ENCODE results near the gene POLD1.
"Not testable (repeated sequence)": the region's sequence is repeated elsewhere in the genome, so short reads cannot be mapped to it uniquely, and the experiment has no call there.

Gene POLD1

GRCh38 chr19:50341091-50341564 is 43.0 kb upstream of the POLD1 start:
- WGBS, result 82% methylated on average over 3 of the region's 3 CpGs
- DNase-seq, result no peak
- no peak overlapping the region for H3K27ac ChIP-seq (ENCODE audit: low read length, poor library complexity, severe bottlenecking)
- no peak overlapping the region for H2BK12ac ChIP-seq (ENCODE audit: low read length in 2 of 2)
- H3K4me2 ChIP-seq (ENCODE audit: low read length, poor library complexity, severe bottlenecking), result no peak overlapping the region
- no peak overlapping the region for H3K18ac ChIP-seq (ENCODE audit: low read depth in 1 of 2, low read length in 2 of 2)
- H3K36me3 ChIP-seq (ENCODE audit: control insufficient read depth in 1 of 2, insufficient read depth in 2 of 2, low read depth in 1 of 2, low read length in 2 of 2), result no peaks in the 10 kb centered on the region
- H2AK5ac ChIP-seq (ENCODE audit: low read length, severe bottlenecking), result no peak overlapping the region
- no peak overlapping the region for H4K91ac ChIP-seq (ENCODE audit: low read length)
- H3K4ac ChIP-seq (ENCODE audit: low read depth in 1 of 2, low read length in 2 of 2), result no peak overlapping the region
- no peak overlapping the region for H3K9ac ChIP-seq (ENCODE audit: low read length)
- peaks cover 19% of the 10 kb centered on the region for H3K9me3 ChIP-seq (ENCODE audit: control insufficient read depth, low read length)
- H2BK15ac ChIP-seq (ENCODE audit: low read depth, poor library complexity, severe bottlenecking), result no peak overlapping the region
- H4K8ac ChIP-seq (ENCODE audit: low read length), result no peak overlapping the region
- H3K79me1 ChIP-seq (replicated peaks; ENCODE audit: low read length, poor library complexity, severe bottlenecking), result no peaks in the 10 kb centered on the region
- no peak overlapping the region for H3K14ac ChIP-seq (ENCODE audit: low read length in 2 of 2)
- no peak overlapping the region for H2BK120ac ChIP-seq (ENCODE audit: low read depth, low read length)
- H3K4me3 ChIP-seq (ENCODE audit: insufficient read depth in 1 of 2, low read depth in 1 of 2, low read length in 2 of 2), result no peak overlapping the region
- H3K27me3 ChIP-seq (ENCODE audit: control insufficient read depth in 1 of 2, insufficient read depth in 1 of 2, low read length in 2 of 2), result peaks cover 0 to 3% of the 10 kb centered on the region in 2 experiments
- H2AFZ ChIP-seq (ENCODE audit: low read depth, low read length), result no peak overlapping the region
- no peak overlapping the region for H3K23ac ChIP-seq (ENCODE audit: low read length in 2 of 2)
- H3K4me1 ChIP-seq (ENCODE audit: control insufficient read depth, insufficient read depth, low read depth, low read length), result no peaks in the 10 kb centered on the region
- no peak overlapping the region for H2BK5ac ChIP-seq (ENCODE audit: low read depth, low read length, poor library complexity, severe bottlenecking)

DNA sequence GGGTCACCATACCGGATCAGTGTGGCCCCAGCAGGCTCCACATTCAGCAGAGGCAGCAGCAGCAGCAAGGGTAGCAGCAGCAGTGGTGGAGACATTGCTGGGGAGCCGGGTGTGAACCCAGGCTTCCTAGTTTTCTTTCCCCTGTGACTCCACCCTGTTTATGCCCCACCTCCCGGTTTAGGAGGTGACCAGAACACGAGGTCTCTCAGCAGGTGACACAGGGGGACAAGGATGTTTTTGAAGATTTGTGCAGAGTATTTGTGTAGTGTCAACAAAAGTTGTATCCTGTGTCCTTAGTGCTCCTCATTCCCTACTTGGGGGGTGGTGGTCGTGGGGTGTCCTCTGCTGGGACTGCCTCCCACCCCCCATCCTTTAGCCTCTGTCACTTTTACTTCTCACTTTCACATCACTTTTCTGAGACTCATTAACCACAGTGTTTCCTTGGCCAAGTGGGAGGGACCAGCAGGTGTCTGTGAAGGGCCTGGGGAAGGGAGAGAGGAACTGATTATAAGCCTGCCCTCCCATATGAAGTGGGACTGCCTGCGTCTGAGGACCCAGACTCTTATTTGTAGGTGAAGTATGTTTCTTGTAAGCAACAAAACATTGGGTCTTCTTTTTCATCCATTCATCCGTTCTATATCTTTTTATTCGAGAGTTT is 39.4 kb upstream of the POLD1 start:
- no peak overlapping the region for H2AFZ ChIP-seq (ENCODE audit: low read depth, low read length)
- H3K4ac ChIP-seq (ENCODE audit: low read depth in 1 of 2, low read length in 2 of 2), result no peak overlapping the region
- H3K27ac ChIP-seq (ENCODE audit: low read length, poor library complexity, severe bottlenecking), result no peak overlapping the region
- no peaks in the 10 kb centered on the region for H3K79me1 ChIP-seq (replicated peaks; ENCODE audit: low read length, poor library complexity, severe bottlenecking)
- no peak overlapping the region for H3K9ac ChIP-seq (ENCODE audit: low read length)
- no peak overlapping the region for H3K14ac ChIP-seq (ENCODE audit: low read length in 2 of 2)
- H4K91ac ChIP-seq (ENCODE audit: low read length), result no peak overlapping the region
- H2BK120ac ChIP-seq (ENCODE audit: low read depth, low read length), result no peak overlapping the region
- no peak overlapping the region for H3K4me2 ChIP-seq (ENCODE audit: low read length, poor library complexity, severe bottlenecking)
- no peak overlapping the region for H2BK12ac ChIP-seq (ENCODE audit: low read length in 2 of 2)
- H2AK5ac ChIP-seq (ENCODE audit: low read length, severe bottlenecking), result no peak overlapping the region
- H2BK15ac ChIP-seq (ENCODE audit: low read depth, poor library complexity, severe bottlenecking), result no peak overlapping the region
- H2BK5ac ChIP-seq (ENCODE audit: low read depth, low read length, poor library complexity, severe bottlenecking), result no peak overlapping the region
- H3K36me3 ChIP-seq (ENCODE audit: control insufficient read depth in 1 of 2, insufficient read depth in 2 of 2, low read depth in 1 of 2, low read length in 2 of 2), result no peaks in the 10 kb centered on the region
- peak overlapping the region in 1 of 2 experiments; percentile 24 for H3K4me3 ChIP-seq (ENCODE audit: insufficient read depth in 1 of 2, low read depth in 1 of 2, low read length in 2 of 2)
- H3K27me3 ChIP-seq (ENCODE audit: control insufficient read depth in 1 of 2, insufficient read depth in 1 of 2, low read length in 2 of 2), result peaks cover 0 to 5% of the 10 kb centered on the region in 2 experiments
- no peak overlapping the region for H4K8ac ChIP-seq (ENCODE audit: low read length)
- H3K18ac ChIP-seq (ENCODE audit: low read depth in 1 of 2, low read length in 2 of 2), result no peak overlapping the region
- DNase-seq, result no peak
- WGBS, result 68% methylated on average over 3 of the region's 8 CpGs
- no peak overlapping the region for H3K23ac ChIP-seq (ENCODE audit: low read length in 2 of 2)
- peaks cover 17% of the 10 kb centered on the region for H3K9me3 ChIP-seq (ENCODE audit: control insufficient read depth, low read length)
- H3K4me1 ChIP-seq (ENCODE audit: control insufficient read depth, insufficient read depth, low read depth, low read length), result no peaks in the 10 kb centered on the region

GRCh38 chr19:50347089-50347581 is 37.0 kb upstream of the POLD1 start:
- H2BK5ac ChIP-seq (ENCODE audit: low read depth, low read length, poor library complexity, severe bottlenecking); H2AFZ ChIP-seq (ENCODE audit: low read depth, low read length); H2BK12ac ChIP-seq (ENCODE audit: low read length in 2 of 2); H3K14ac ChIP-seq (ENCODE audit: low read length in 2 of 2); H3K79me1 ChIP-seq (replicated peaks; ENCODE audit: low read length, poor library complexity, severe bottlenecking); H3K4me2 ChIP-seq (ENCODE audit: low read length, poor library complexity, severe bottlenecking); H3K4ac ChIP-seq (ENCODE audit: low read depth in 1 of 2, low read length in 2 of 2); H3K9ac ChIP-seq (ENCODE audit: low read length); H3K36me3 ChIP-seq (ENCODE audit: control insufficient read depth in 1 of 2, insufficient read depth in 2 of 2, low read depth in 1 of 2, low read length in 2 of 2); H3K18ac ChIP-seq (ENCODE audit: low read depth in 1 of 2, low read length in 2 of 2); H2AK5ac ChIP-seq (ENCODE audit: low read length, severe bottlenecking); H3K27ac ChIP-seq (ENCODE audit: low read length, poor library complexity, severe bottlenecking); H4K91ac ChIP-seq (ENCODE audit: low read length); H3K4me1 ChIP-seq (ENCODE audit: control insufficient read depth, insufficient read depth, low read depth, low read length); H3K23ac ChIP-seq (ENCODE audit: low read length in 2 of 2); H3K4me3 ChIP-seq (ENCODE audit: insufficient read depth in 1 of 2, low read depth in 1 of 2, low read length in 2 of 2); H2BK15ac ChIP-seq (ENCODE audit: low read depth, poor library complexity, severe bottlenecking); H4K8ac ChIP-seq (ENCODE audit: low read length); DNase-seq; H2BK120ac ChIP-seq (ENCODE audit: low read depth, low read length): not testable (repeated sequence)
- Histone ChIP-seq H3K27me3 (ENCODE audit: control insufficient read depth in 1 of 2, insufficient read depth in 1 of 2, low read length in 2 of 2) (peaks cover 7 to 16% of the 10 kb centered on the region in 2 experiments), H3K9me3 (ENCODE audit: control insufficient read depth, low read length) (peaks cover 17% of the 10 kb centered on the region)
- 84% methylated on average over 7 of the region's 8 CpGs for WGBS

- Histone ChIP-seq H3K9ac (ENCODE audit: low read length) (no peak overlapping the region), H2BK15ac (ENCODE audit: low read depth, poor library complexity, severe bottlenecking) (no peak overlapping the region), H3K4me2 (ENCODE audit: low read length, poor library complexity, severe bottlenecking) (no peak overlapping the region), H2BK5ac (ENCODE audit: low read depth, low read length, poor library complexity, severe bottlenecking) (no peak overlapping the region), H3K27ac (ENCODE audit: low read length, poor library complexity, severe bottlenecking) (no peak overlapping the region), H3K4me3 (ENCODE audit: insufficient read depth in 1 of 2, low read depth in 1 of 2, low read length in 2 of 2) (no peak overlapping the region), H3K79me1 (replicated peaks; ENCODE audit: low read length, poor library complexity, severe bottlenecking) (no peaks in the 10 kb centered on the region), H3K18ac (ENCODE audit: low read depth in 1 of 2, low read length in 2 of 2) (no peak overlapping the region), H2AFZ (ENCODE audit: low read depth, low read length) (no peak overlapping the region), H3K4ac (ENCODE audit: low read depth in 1 of 2, low read length in 2 of 2) (no peak overlapping the region), H4K8ac (ENCODE audit: low read length) (no peak overlapping the region), H3K27me3 (ENCODE audit: control insufficient read depth in 1 of 2, insufficient read depth in 1 of 2, low read length in 2 of 2) (peaks cover 8 to 24% of the 10 kb centered on the region in 2 experiments), H3K36me3 (ENCODE audit: control insufficient read depth in 1 of 2, insufficient read depth in 2 of 2, low read depth in 1 of 2, low read length in 2 of 2) (no peaks in the 10 kb centered on the region), H3K4me1 (ENCODE audit: control insufficient read depth, insufficient read depth, low read depth, low read length) (no peaks in the 10 kb centered on the region), H3K14ac (ENCODE audit: low read length in 2 of 2) (no peak overlapping the region), H4K91ac (ENCODE audit: low read length) (no peak overlapping the region), H3K9me3 (ENCODE audit: control insufficient read depth, low read length) (peaks cover 11% of the 10 kb centered on the region), H2BK120ac (ENCODE audit: low read depth, low read length) (no peak overlapping the region), H2BK12ac (ENCODE audit: low read length in 2 of 2) (no peak overlapping the region), H2AK5ac (ENCODE audit: low read length, severe bottlenecking) (no peak overlapping the region), H3K23ac (ENCODE audit: low read length in 2 of 2) (no peak overlapping the region)
- 77% methylated on average over 20 of the region's 22 CpGs for WGBS
- no peak for DNase-seq
Measured at GRCh38 chr19:50349277-50350057, 34.7 kb upstream of the POLD1 start.

All from mesenchymal stem cell (in vitro differentiated cells and primary cell).